ENCODE results near the gene ASPHD2.

GRCh38 chr22:26485806-26486390 lies 56.8 kb downstream of the ASPHD2 start:
- no peak for TF ChIP-seq RAD21 (IDR thresholded peaks at IDR 0.05; ENCODE audit: low read depth)
- no peak for TF ChIP-seq TAF1 (IDR thresholded peaks at IDR 0.05; ENCODE audit: low read depth)
- TF ChIP-seq REST (IDR thresholded peaks at IDR 0.05; ENCODE audit: low read depth), result no peak
- TF ChIP-seq CREB1 (IDR thresholded peaks at IDR 0.05; ENCODE audit: low read depth), result no peak
- TF ChIP-seq TEAD4 (IDR thresholded peaks at IDR 0.05), result no peak
- no peak for TF ChIP-seq TCF12 (IDR thresholded peaks at IDR 0.05; ENCODE audit: low read depth)

Measured in Ishikawa (cell line).